ENCODE data around the gene VPS16.

The VPS16 gene

GRCh38 chr20:2834401-2835110, 6.0 kb upstream of the VPS16 start:
- no peak for DNase-seq (ENCODE audit: low read depth in 2 of 2)

- no peak for DNase-seq (ENCODE audit: low read depth in 2 of 2)
These were observed 5.2 kb upstream of the VPS16 start for GRCh38 chr20:2835331-2835796.

GRCh38 chr20:2836035-2836434, 4.5 kb upstream of the VPS16 start:
- no peak for DNase-seq (ENCODE audit: low read depth in 2 of 2)

GRCh38 chr20:2837221-2837960, 3.2 kb upstream of the VPS16 start:
- DNase-seq (ENCODE audit: low read depth in 2 of 2): no peak

DNA sequence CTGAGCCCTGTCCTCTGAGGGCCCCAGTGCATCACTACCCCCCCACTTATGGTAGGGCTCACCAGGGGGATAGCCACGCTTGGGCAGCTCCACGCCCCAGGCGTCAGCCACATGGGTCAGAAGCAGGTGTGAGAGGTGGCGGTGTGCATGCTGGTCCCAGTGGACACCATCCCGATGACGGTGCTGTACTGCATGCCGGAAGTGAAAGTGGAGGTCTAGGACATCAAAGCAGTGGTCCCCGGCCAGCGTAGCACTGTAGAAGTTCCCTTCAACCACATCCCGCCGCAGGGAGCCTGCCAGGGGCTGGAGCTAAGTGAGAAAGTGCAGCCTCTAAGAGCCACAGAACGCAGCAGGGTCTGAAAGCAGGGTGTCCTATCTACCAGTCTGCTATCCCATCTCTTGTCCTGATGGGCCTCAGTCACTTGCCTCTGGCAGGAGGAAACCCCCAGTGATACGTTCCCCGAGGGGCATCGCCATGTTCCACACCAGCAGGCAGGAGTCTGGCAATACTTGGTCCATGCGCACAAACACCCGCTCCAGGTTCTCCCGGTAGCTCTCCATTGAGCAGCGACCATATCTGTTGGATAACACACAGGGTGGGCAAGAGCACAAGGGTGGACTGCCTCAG, 2.3 kb upstream of the VPS16 start:
- no peak for DNase-seq (ENCODE audit: low read depth in 2 of 2)

GRCh38 chr20:2838847-2839671, 1.5 kb upstream of the VPS16 start:
- DNase-seq (ENCODE audit: low read depth in 2 of 2): no peak

GRCh38 chr20:2839732-2840137, 810 bp upstream of the VPS16 start:
- DNase-seq (ENCODE audit: low read depth in 2 of 2): no peak

DNA sequence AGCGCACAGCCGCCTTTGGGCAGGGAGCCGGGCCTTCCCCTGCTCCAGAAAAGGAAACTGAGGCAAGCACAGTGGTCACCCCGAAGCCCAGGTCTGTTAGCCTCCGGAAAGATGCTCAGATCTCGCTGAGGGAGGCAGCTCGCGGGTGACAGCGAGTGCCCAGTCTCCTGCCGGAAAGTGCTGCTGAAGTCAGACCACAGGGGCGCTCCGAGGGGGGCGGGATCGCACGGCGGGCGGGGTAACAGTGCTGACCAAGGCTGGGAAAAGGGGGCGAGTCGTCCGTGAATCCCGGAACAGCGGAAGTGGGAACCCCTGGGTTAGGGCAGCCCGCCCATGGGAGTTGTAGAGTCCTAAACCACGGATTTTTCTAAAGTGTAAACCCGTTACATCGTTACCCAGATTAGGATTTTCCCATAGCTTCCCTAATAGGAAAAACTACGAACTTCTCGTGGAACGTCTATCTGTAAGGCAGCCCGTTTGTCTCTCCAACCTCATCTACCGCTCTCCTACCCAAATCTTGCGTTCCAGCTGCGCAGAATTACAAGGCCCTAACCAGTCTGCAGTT, 504 bp downstream of the VPS16 start:
- DNase-seq (ENCODE audit: low read depth in 2 of 2): peak; percentile 9 to 22

GRCh38 chr20:2845607-2846006, 5.1 kb downstream of the VPS16 start:
- DNase-seq (ENCODE audit: low read depth in 2 of 2): no peak

DNA sequence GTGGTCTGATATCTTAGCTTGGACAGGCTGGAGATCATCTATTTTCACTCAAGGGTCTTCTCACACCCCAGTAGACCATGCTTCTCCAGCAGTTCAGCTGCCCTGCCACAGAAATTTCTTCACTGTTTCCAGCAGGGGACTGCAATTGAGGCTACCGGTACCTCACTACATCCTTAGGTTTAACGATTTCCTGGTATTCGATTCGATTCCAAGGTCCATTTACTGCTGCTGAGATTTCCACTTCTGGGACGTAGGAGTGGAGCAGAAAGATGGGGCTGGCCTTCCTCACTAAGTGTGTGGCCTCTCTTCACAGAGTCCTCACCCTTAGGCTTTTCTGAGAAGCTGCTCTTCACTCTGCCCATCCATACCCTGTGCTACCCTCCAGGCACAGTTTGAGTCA, 6.2 kb downstream of the VPS16 start:
- DNase-seq (ENCODE audit: low read depth in 2 of 2): no peak

GRCh38 chr20:2847802-2848201, 7.3 kb downstream of the VPS16 start:
- no peak for DNase-seq (ENCODE audit: low read depth in 2 of 2)

DNA sequence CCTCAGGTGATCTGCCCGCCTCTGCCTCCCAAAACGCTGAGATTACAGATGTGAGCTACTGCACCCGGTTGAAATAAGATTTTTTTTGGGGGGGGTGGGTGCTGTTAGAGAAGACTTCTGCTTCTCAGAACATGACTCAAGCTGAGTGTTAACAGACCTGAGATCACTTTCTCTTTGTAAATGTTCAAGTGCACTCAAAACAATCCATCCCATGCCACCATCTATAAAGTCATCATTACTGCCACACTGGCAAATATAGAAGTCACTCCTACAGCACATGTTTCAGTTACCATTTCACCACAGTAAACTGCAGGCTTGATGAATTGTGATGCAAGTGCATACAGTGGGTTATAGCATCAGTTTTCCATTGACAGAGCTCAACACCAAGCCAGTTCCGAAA, 9.0 kb downstream of the VPS16 start:
- no peak for DNase-seq (ENCODE audit: low read depth in 2 of 2)

DNA sequence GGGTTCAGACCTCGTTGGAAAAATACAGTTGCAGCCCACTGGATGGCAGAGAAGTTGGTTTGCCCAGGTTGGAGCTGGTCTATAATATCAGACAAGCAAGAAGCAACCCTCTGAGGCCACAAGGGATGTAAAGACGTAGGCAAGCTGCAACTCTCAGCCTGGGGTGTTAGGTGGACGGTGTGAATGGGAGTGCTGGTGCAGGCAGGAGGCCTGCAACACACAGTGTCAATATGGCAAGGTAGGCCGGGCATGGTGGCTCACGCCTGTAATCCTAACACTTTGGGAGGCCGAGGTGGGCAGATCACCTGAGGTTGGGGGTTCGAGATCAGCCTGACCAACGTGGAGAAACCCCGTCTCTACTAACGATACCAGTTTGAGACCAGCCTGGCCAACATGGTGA, 10.5 kb downstream of the VPS16 start:
- no peak for DNase-seq (ENCODE audit: low read depth in 2 of 2)

GRCh38 chr20:2858591-2858990, 18.0 kb downstream of the VPS16 start:
- no peak for DNase-seq (ENCODE audit: low read depth in 2 of 2)

- no peak for DNase-seq (ENCODE audit: low read depth in 2 of 2)
These were observed 19.0 kb downstream of the VPS16 start for GRCh38 chr20:2859330-2860121.

DNA sequence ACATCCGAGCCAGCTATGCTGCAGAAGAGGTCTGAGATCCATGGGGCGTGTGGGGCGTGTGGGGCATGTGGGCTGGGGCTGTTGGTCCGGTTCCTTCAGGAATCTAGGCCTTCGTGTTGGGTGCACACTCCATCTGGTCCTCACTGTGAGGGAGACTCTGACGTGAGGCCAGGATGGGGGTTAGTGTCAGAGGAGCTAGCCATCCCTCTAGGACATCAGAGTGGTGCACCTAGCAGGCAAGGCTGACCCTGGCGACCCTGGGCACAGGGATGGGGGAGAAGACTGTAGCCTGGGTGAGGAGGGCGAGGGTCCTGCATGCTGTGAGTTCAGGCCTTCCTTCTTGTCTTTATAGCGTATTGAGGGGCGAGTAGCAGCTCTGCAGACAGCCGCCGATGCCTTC, 24.1 kb downstream of the VPS16 start:
- no peak for DNase-seq (ENCODE audit: low read depth in 2 of 2)

GRCh38 chr20:2865101-2865500, 24.6 kb downstream of the VPS16 start:
- DNase-seq (ENCODE audit: low read depth in 2 of 2): no peak

DNA sequence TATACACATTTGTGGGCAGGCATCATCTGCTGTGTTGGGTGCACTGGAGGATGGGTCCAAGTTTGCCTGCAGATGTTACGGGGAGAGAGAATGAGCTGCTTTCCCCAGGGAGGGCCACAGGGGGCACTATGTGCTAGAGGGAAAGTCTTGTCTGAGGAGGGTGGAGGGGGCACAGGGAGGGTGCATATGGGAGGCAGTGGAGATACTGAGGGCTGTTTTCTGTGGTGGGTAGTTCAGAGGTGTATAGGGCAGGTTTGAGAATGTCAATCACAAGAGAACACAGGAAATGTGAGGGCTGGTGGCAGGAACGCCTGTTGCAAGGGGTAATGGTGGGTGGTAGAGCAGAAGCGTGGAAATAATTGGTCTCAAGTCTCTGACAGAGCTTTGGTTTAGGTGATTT, 25.1 kb downstream of the VPS16 start:
- DNase-seq (ENCODE audit: low read depth in 2 of 2): peak in 1 of 2 experiments; percentile 40

DNA sequence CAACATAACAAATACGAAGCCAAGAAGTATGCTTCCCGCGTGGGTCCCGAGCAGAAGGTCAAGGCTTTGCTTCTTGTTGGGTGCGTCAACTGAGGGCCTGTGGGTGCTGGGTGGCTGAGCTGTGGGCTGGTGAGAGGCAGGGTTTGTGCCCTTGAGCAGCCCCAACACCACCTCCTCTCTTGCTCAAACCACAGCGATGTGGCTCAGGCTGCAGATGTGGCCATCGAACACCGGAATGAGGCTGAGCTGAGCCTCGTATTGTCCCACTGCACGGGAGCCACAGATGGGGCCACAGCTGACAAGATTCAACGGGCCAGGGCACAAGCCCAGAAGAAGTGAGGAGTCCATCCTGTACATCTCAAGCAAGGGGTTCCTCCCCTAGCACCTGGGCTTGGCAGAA, 25.7 kb downstream of the VPS16 start:
- DNase-seq (ENCODE audit: low read depth in 2 of 2): no peak

DNA sequence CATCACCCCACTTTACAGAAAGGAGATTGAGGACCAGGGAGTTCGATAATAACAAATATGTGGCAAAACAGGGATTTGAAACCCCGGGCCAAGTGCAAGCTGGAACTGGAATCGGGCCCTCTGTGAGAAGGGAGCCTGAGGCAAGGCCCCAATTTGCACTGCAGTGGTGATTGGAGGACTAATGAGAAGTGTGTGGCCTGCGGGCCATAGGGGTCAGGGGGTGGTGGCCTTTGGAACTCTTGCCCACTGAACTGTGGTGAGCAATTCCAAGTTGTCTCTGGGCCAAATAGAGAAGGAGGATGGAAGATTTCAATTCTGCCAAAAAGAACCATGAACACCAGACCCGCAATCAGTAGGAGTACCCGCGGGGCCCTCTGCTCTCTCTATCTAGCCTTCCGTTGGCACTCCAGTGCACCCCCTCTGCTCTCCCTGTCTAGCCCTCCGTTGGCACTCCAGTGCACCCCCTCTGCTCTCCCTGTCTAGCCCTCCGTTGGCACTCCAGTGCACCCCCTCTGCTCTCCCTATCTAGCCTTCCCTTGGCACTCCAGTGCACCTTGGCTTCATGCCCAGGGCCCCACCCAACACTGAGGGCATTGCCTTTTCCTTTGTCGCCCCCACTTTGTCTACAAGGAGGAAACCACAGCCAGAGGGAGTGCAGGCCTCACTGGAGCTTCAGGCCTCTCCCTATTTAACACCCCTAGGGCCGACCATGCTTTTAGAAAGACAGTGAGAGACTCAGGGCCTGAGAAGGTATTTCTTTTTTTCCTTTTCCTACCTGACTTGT, 26.7 kb downstream of the VPS16 start:
- no peak for DNase-seq (ENCODE audit: low read depth in 2 of 2)
